Adipocyte (in vitro differentiated cells): ENCODE data around the gene BMX.

Experiments used
- DNase-seq: peaks from one replicate; pipeline ENCODE4 v3.0.0-alpha.2; 2015; ENCODE audit warnings: low read depth
- H3K27me3 ChIP-seq: replicated peaks from 2 replicates; pipeline ENCODE4 v1.7.0; 2013; ENCODE audit warnings: mild to moderate bottlenecking, low read length, moderate library complexity; ENCODE audit not compliant: control insufficient read depth, insufficient read depth
- H3K36me3 ChIP-seq: 2 replicates; pipeline ENCODE4 v1.7.0; 2013; ENCODE audit warnings: low read length, mild to moderate bottlenecking, moderate library complexity; ENCODE audit not compliant: control insufficient read depth, insufficient read depth, severe bottlenecking
- H3K4me1 ChIP-seq: 2 replicates; pipeline ENCODE4 v1.7.0; 2013; ENCODE audit warnings: mild to moderate bottlenecking, low read length, moderate library complexity; ENCODE audit not compliant: control insufficient read depth, insufficient read depth
- H3K4me3 ChIP-seq: 2 replicates; pipeline ENCODE4 v1.7.0; 2013; ENCODE audit warnings: mild to moderate bottlenecking, low read length, moderate library complexity
- H3K9ac ChIP-seq: 2 replicates; pipeline ENCODE4 v1.7.0; 2013; ENCODE audit warnings: mild to moderate bottlenecking, low read length, moderate library complexity
- H3K9me3 ChIP-seq: 2 replicates; pipeline ENCODE4 v1.7.0; 2013; ENCODE audit warnings: mild to moderate bottlenecking, low read length, moderate library complexity; ENCODE audit not compliant: control insufficient read depth

BMX gene

DNA sequence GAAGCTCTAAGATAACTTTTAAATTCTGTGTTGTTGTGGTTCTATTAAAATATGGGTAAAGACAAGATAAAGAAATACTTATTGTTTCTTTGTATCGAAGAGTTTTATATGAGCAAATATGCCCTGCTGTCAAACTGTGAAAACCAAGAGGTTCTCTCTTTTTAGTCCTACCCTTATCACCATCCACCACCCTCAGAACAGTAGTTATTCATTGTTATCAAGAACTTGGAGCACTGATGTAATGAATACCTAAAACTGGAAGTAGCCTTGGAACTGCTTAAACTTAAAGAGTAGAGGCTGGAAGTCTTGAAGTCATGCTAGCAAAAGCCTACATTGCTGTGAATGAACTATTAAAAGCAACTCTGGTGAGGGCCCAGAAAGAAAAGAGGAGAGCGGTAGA lies 16.7 kb upstream of the BMX start:
- no peak overlapping the region for H3K4me3 ChIP-seq
- no peaks in the 10 kb centered on the region for H3K9me3 ChIP-seq
- H3K4me1 ChIP-seq = no peaks in the 10 kb centered on the region
- peaks cover 4% of the 10 kb centered on the region for H3K27me3 ChIP-seq
- no peak for DNase-seq
- no peaks in the 10 kb centered on the region for H3K36me3 ChIP-seq
- no peak overlapping the region for H3K9ac ChIP-seq

DNA sequence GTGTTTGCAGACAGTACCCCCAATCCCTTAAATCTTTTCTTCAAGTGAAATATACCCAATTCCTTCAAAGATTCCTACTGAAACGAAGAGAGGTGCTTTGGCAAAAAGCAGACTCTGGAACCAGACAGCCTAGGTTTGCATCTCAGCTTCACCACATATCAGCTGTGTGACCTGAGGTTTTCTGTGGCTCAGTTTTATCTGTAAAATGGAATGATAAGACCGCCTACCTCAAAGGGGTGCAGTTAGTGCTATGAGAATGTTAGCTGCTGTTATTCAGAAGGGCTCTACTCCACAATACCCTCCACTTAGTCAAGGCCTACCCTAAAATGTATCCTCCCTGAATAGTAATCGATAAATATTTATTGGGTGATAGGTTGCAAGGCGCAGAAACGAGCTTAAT lies 8.1 kb upstream of the BMX start:
- Histone ChIP-seq H3K4me1 (peaks cover 4% of the 10 kb centered on the region), H3K27me3 (peaks cover 11% of the 10 kb centered on the region), H3K9ac (peak overlapping the region; percentile 86), H3K9me3 (no peaks in the 10 kb centered on the region), H3K4me3 (peak overlapping the region; percentile 85), H3K36me3 (peaks cover 3% of the 10 kb centered on the region)
- DNase-seq = no peak

DNA sequence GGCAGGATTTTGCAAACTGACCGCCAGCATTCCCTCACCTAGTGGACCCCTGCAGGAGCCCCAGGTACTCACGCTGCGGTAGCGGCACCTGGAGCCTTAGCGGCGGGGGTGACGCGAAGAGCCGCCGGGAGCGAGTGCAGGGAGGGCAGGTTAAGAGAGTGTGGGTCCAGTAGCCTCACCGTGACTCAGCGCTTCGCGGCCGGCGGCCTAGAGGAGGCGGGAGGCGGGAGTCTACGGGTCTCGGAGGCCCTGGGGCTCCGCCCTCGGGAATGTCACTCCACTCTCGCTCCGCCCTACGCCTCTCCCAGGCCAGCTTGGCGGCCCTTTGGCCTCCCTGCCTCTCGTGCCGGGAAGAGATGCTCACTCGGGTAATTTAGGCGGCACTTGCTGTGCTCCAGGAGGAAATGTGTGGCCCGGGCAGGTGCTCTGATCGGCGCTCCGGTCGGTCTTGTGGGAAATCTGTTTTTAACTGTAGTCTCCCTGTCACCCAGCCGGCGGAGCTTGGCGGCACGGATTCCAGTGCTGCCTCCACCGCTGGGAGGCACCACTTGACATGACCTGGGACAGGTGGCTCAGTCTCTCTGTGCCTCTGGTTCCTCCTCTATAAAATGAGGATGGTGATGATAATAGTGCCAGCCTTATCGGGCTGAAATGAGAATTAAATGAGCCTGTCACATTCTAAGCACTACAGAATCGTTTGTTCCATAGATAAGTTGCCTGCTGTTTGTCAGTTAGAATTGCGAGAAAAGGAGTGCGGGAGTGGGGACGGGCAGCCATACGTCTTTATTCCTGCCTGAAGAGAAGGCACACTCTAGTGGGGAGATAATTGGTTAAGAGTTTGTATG lies 7.3 kb upstream of the BMX start, which contains the start of gene PIR:
PIR (minus strand) TSS at position 216 of the 845 bp plus-strand sequence. CDS start 2,076 bp downstream, outside the sequence.
- Histone ChIP-seq H3K9ac (peak within 1 kb of the TSS; percentile 86), H3K27me3 (peaks cover 11% of the 10 kb centered on the region), H3K4me1 (peaks cover 4% of the 10 kb centered on the region), H3K4me3 (peak within 1 kb of the TSS; percentile 85), H3K9me3 (no peaks in the 10 kb centered on the region), H3K36me3 (peaks cover 3% of the 10 kb centered on the region)
- DNase-seq = peak; percentile 91

DNA sequence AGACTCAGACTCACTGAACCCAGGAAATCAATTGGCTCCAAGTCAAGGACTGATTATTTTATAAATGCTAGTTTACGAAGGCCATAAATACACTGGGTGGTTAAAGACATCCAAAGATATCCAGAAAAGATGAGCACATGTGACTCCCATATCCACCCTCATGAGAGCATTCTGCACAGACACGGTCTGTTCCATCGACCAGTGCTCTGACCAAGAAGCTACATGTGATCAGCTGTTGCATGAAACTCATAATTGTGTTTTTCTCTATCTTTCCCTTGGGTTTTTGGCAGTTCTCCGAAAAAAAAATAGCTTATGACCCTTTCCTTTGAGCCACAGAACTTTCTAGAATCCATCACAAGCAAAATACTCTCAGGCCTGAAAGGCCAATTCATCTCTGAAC lies 4.8 kb upstream of the BMX start:
- Histone ChIP-seq H3K27me3 (peaks cover 22% of the 10 kb centered on the region), H3K36me3 (no peaks in the 10 kb centered on the region), H3K9me3 (no peaks in the 10 kb centered on the region), H3K4me3 (no peak overlapping the region), H3K4me1 (peaks cover 14% of the 10 kb centered on the region), H3K9ac (no peak overlapping the region)
- no peak for DNase-seq

DNA sequence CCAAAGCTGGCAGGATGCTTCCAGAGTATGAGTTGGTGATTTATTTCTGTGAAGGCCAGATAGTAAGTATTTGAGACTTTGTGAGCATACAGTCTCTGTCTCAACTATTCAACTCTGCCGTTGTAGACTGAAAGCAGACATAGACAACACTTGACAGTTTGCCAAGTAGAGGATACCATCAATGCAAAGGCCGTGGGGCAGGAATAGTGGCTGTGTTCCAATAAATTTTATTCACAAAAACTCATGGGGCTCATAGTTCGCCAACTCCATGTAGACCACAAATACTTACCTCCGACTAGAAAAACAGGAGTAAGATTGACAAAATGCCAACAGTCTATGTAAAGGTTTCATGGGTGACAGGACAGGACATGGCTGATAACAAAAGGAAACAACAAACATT lies 3.8 kb upstream of the BMX start:
- no peak overlapping the region for H3K9ac ChIP-seq
- no peak overlapping the region for H3K4me3 ChIP-seq
- H3K9me3 ChIP-seq = no peaks in the 10 kb centered on the region
- H3K36me3 ChIP-seq = no peaks in the 10 kb centered on the region
- peaks cover 14% of the 10 kb centered on the region for H3K4me1 ChIP-seq
- H3K27me3 ChIP-seq = peaks cover 32% of the 10 kb centered on the region
- no peak for DNase-seq

DNA sequence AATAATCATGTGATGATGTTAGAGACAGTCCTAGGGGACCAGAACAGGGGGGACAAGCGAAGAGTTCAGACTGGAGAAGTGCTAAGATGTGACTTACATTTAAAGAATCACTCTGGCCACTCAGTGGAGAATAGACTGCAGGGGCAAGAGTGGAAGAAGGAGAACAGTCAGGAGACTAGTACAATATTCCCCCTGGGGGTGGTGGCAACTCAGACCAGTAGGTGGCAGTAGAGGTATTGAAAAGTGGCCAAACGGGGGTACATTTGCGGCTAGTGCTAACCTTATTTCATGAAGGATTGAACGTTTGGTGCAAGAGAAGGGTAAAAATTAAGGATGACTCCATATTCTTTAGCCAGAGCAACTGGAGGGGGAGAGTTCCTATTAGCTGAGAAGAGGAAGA lies 2.7 kb upstream of the BMX start:
- Histone ChIP-seq H3K36me3 (no peaks in the 10 kb centered on the region), H3K9me3 (no peaks in the 10 kb centered on the region), H3K27me3 (peaks cover 38% of the 10 kb centered on the region), H3K9ac (no peak overlapping the region), H3K4me3 (no peak overlapping the region), H3K4me1 (peaks cover 14% of the 10 kb centered on the region)
- peak; percentile 57 for DNase-seq

DNA sequence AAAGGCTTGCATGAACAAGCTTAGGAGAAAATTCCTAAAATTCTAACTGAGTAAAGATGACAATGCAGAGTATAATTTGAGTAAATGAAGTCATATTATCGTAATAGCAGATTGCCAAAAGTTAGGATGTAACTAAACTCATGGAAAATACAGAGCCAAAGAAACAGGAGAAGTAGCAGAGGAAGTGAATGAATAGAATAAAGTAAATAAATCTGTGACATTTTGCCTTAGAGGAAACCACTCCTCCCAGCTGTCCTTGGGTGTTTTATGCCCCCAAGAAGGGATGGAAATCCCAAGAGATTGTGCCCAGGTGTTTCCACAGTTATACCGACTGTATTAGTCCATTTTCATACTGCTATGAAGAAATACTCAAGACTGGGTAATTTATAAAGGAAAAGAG lies 1.9 kb upstream of the BMX start:
- Histone ChIP-seq H3K4me3 (no peak overlapping the region), H3K4me1 (peaks cover 10% of the 10 kb centered on the region), H3K9me3 (no peaks in the 10 kb centered on the region), H3K9ac (no peak overlapping the region), H3K36me3 (no peaks in the 10 kb centered on the region), H3K27me3 (peaks cover 33% of the 10 kb centered on the region)
- no peak for DNase-seq

DNA sequence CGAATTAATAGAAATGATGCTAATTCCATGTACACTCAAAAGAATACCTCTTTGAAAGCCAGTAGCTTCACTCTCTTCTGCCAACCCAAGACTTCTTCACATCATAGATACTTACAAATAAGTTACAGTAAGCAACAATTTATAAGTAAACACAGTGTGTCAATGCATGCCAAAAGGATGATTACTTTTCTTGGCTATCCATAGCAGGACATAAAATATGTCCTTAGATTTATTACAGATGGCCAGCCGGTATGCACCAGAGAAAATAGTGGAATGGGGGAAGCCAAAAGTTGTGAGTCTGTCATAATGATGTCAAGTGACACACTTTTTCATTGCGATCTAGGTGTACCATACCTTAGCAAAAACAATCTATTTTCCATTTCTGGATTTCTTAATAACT lies 631 bp upstream of the BMX start:
- DNase-seq = no peak
- Histone ChIP-seq H3K27me3 (peaks cover 34% of the 10 kb centered on the region), H3K9ac (no peak overlapping the region), H3K36me3 (no peaks in the 10 kb centered on the region), H3K4me3 (no peak overlapping the region), H3K9me3 (no peaks in the 10 kb centered on the region), H3K4me1 (peaks cover 10% of the 10 kb centered on the region)

DNA sequence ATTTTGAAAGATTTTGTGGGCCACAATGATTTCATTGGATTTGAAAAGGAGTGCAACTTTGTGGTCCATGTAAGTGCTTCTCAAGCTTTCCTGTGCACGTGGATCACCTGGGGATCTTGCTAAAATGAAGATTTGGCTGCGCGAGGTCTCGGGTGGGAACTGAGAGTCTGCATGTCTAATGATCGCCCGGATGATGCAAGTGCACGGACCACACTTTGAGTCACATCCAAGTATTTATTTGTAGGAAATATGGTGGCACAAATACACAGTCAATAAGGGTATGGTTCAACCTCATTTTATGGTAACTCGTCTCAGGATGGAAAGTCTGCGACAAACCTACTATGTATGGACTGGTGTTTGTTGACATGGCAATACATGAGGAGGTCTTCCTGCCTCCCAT lies 899 bp downstream of the BMX start:
- peaks cover 15% of the 10 kb centered on the region for H3K4me1 ChIP-seq
- H3K36me3 ChIP-seq = no peaks in the 10 kb centered on the region
- no peaks in the 10 kb centered on the region for H3K9me3 ChIP-seq
- peaks cover 39% of the 10 kb centered on the region for H3K27me3 ChIP-seq
- no peak overlapping the region for H3K4me3 ChIP-seq
- H3K9ac ChIP-seq = no peak overlapping the region
- DNase-seq = no peak

DNA sequence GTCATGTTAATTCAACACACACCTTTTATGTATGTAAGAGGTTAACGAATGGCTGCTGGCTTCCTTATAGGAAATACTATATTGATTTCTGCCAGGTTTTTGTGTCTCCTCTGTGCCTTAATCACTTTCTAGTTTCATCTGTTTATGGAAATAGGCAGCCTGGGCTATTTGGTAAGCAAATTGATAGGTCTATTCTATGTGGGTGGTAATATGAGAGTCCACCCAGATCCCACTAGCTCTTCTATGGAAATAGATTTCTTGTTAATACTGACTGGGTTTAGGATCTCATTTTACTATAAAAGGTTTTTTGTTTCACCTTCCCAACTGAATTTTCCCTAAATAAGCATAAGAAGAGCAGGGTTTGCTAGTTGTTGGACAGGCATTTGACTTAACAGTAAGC lies 4.1 kb downstream of the BMX start:
- H3K36me3 ChIP-seq = no peaks in the 10 kb centered on the region
- no peak for DNase-seq
- peaks cover 39% of the 10 kb centered on the region for H3K27me3 ChIP-seq
- no peak overlapping the region for H3K9ac ChIP-seq
- H3K4me3 ChIP-seq = no peak overlapping the region
- peaks cover 15% of the 10 kb centered on the region for H3K4me1 ChIP-seq
- no peaks in the 10 kb centered on the region for H3K9me3 ChIP-seq

DNA sequence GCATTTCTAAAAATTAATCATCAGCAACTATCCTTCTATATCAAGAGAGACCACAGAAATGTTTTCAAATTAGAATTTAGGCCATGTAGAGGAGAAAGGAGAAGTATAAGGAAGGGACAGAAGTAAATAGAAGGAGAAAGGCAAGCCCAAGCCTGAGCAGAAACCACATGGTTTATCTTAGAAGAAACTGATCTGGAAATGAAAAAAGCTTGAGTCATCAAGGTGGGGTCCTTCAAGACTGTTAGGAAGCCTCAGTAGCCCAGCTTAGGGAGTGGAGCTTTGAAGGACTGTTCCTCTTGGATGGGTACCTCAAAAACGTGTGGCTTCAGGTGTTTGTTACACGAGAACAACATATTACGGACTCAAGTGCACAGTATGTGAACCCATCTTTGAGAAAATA lies 4.5 kb downstream of the BMX start:
- no peaks in the 10 kb centered on the region for H3K9me3 ChIP-seq
- H3K9ac ChIP-seq = no peak overlapping the region
- no peak for DNase-seq
- no peak overlapping the region for H3K4me3 ChIP-seq
- no peaks in the 10 kb centered on the region for H3K36me3 ChIP-seq
- H3K4me1 ChIP-seq = peaks cover 13% of the 10 kb centered on the region
- H3K27me3 ChIP-seq = peaks cover 36% of the 10 kb centered on the region

DNA sequence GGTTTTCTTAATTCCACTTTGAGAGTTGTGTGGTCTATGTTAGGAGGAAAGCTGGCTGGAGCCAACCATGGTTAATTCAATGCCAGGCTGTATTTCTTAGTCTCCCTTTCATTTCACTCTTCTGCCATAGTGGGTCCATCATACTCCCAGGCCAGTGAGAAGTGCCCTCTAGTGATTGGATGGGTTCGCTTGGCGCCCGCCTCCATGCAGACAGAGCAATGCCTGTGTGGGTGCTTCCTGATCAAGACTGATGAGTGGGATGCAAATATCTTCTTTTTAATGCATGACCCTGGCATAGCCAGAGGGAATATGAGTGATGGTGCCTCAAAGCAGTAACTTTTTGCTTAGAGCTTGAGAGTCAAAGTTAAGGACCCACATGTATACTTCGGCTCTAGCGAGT lies 6.4 kb downstream of the BMX start:
- Histone ChIP-seq H3K27me3 (peaks cover 23% of the 10 kb centered on the region), H3K36me3 (no peaks in the 10 kb centered on the region), H3K4me1 (peaks cover 5% of the 10 kb centered on the region), H3K9ac (no peak overlapping the region), H3K9me3 (no peaks in the 10 kb centered on the region), H3K4me3 (no peak overlapping the region)
- no peak for DNase-seq
